HepG2 (cell line): ENCODE results near the gene UBAP2L. TPM values are rescaled to one million over a fixed set of nuclear protein-coding genes. Genes with fewer than 3 reads are reported as not detected.

Source experiments
- ARNTL ChIP-seq: sonication (generic); formaldehyde crosslinking; IDR thresholded peaks from 2 replicates; pipeline ENCODE4 v1.4.0; 2020; ENCODE audit warnings: mild to moderate bottlenecking, missing genetic modification reagents
- CCDC6 ChIP-seq: sonication (generic); formaldehyde crosslinking; IDR thresholded peaks from 2 replicates; pipeline ENCODE4 v1.8.1; 2022; ENCODE audit warnings: mild to moderate bottlenecking, missing genetic modification reagents, moderate library complexity
- EP300 ChIP-seq, 3 experiments: sonication (generic) in 1 of 3; formaldehyde crosslinking in 1 of 3; IDR thresholded peaks; 2 replicates each; pipeline versions ENCODE4 v1.5.1 to v1.6.1; 2011 to 2020; ENCODE audit warnings: low read depth in 2 of 3, low read length in 2 of 3, borderline replicate concordance in 1 of 3, improper control_type of control experiment in 1 of 3, mild to moderate bottlenecking in 1 of 3, missing genetic modification reagents in 1 of 3, moderate library complexity in 1 of 3
- HNRNPL ChIP-seq: fragments of 200-400 bp; formaldehyde crosslinking; IDR thresholded peaks from 2 replicates; pipeline ENCODE4 v1.6.1; 2017; ENCODE audit warnings: mild to moderate bottlenecking, low read depth, low read length
- KAT8 ChIP-seq: IDR thresholded peaks from 2 replicates; pipeline ENCODE4 v1.6.1; 2016; ENCODE audit warnings: missing genetic modification reagents, missing compliant biosample characterization
- KDM5A ChIP-seq: fragments of 200-600 bp; sonication (generic); IDR thresholded peaks from 2 replicates; pipeline ENCODE4 v1.7.0; 2018; ENCODE audit warnings: antibody characterized with exemption, mild to moderate bottlenecking, low read length, borderline replicate concordance
- MLLT10 ChIP-seq: sonication (generic); formaldehyde crosslinking; IDR thresholded peaks from 2 replicates; pipeline ENCODE4 v1.4.0; 2020; ENCODE audit warnings: missing genetic modification reagents
- PHF21A ChIP-seq: sonication (generic); formaldehyde crosslinking; IDR thresholded peaks from 2 replicates; pipeline ENCODE4 v1.5.0; 2020; ENCODE audit warnings: mild to moderate bottlenecking, missing genetic modification reagents
- PTBP1 ChIP-seq: fragments of 200-400 bp; formaldehyde crosslinking; IDR thresholded peaks from 2 replicates; pipeline ENCODE4 v1.6.1; 2018; ENCODE audit warnings: low read length, low read depth; ENCODE audit not compliant: poor library complexity, severe bottlenecking
- SMARCC2 ChIP-seq: fragments of 450-650 bp; IDR thresholded peaks from 2 replicates; pipeline ENCODE4 v1.6.1; 2017; ENCODE audit warnings: antibody characterized with exemption, mild to moderate bottlenecking
- SP4 ChIP-seq: sonication (generic); formaldehyde crosslinking; IDR thresholded peaks from 2 replicates; pipeline ENCODE4 v1.8.1; 2023; ENCODE audit warnings: mild to moderate bottlenecking, missing genetic modification reagents
- YEATS2 ChIP-seq: sonication (generic); formaldehyde crosslinking; IDR thresholded peaks from 2 replicates; pipeline ENCODE4 v1.4.0; 2020; ENCODE audit warnings: missing genetic modification reagents, borderline replicate concordance
- ZFAT ChIP-seq: sonication (generic); formaldehyde crosslinking; conservative IDR thresholded peaks from 2 replicates; pipeline ENCODE4 v1.8.1; 2023; ENCODE audit warnings: missing genetic modification reagents, inconsistent platforms
- ZNF124 ChIP-seq: sonication (generic); formaldehyde crosslinking; IDR thresholded peaks from 2 replicates; pipeline ENCODE4 v1.4.0; 2020; ENCODE audit warnings: missing genetic modification reagents
- ZNF335 ChIP-seq: sonication (generic); formaldehyde crosslinking; IDR thresholded peaks from 2 replicates; pipeline ENCODE4 v1.4.0; 2020; ENCODE audit warnings: missing genetic modification reagents
- ZNF572 ChIP-seq: sonication (generic); formaldehyde crosslinking; IDR thresholded peaks from 2 replicates; pipeline ENCODE4 v1.5.1; 2020; ENCODE audit warnings: mild to moderate bottlenecking, missing genetic modification reagents
- ZNF644 ChIP-seq: IDR thresholded peaks from 2 replicates; pipeline ENCODE4 v1.6.1; 2016; ENCODE audit warnings: low read depth
- ZSCAN31 ChIP-seq: sonication (generic); formaldehyde crosslinking; IDR thresholded peaks from 2 replicates; pipeline ENCODE4 v1.5.0; 2020; ENCODE audit warnings: low read depth, mild to moderate bottlenecking, missing genetic modification reagents
- polyA plus RNA-seq, 8 experiments: library from polyadenylated mRNA; depleted of rRNA in 3 of 8; stranded (reverse) in 7 of 8; unstranded in 1 of 8; fragments of >200 nt; fragmentation: Illumina TruSeq in 4 of 8; extraction: Trizol in 4 of 8; gene quantifications; 2 replicates each; pipeline versions ENCODE4 v1.2.1 to v1.2.3, GENCODE V29; 2011 to 2016; ENCODE audit warnings: low read depth in 4 of 8, missing spikeins in 1 of 8, mixed read lengths in 1 of 8; ENCODE audit not compliant: insufficient read depth in 1 of 8
- total RNA-seq, 5 experiments: library from RNA; depleted of rRNA; stranded (reverse); fragments of >200 nt; fragmentation: Illumina TruSeq; extraction: Trizol; gene quantifications; 2 replicates each; pipeline ENCODE4 v1.2.3, GENCODE V29; 2016; ENCODE audit warnings: low read depth in 1 of 5
- TF ChIP-seq, protein P1 (sequence below): sonication (generic); formaldehyde crosslinking; IDR thresholded peaks from 2 replicates; pipeline ENCODE4 v1.4.0; 2020; ENCODE audit warnings: low read depth, mild to moderate bottlenecking, missing genetic modification reagents
- TF ChIP-seq, protein P2 (sequence below): IDR thresholded peaks from 2 replicates; pipeline ENCODE4 v1.6.1; 2016
- TF ChIP-seq, protein P3 (sequence below): sonication (generic); formaldehyde crosslinking; IDR thresholded peaks from 2 replicates; pipeline ENCODE4 v1.8.1; 2023; ENCODE audit warnings: mild to moderate bottlenecking, moderate library complexity, missing genetic modification reagents
- TF ChIP-seq, protein P4 (sequence below): sonication (generic); formaldehyde crosslinking; IDR thresholded peaks from 2 replicates; pipeline ENCODE4 v1.8.0; 2022; ENCODE audit warnings: mild to moderate bottlenecking, missing genetic modification reagents, moderate library complexity
- TF ChIP-seq, protein P5 (sequence below): sonication (generic); formaldehyde crosslinking; IDR thresholded peaks from 2 replicates; pipeline ENCODE4 v1.4.0; 2020; ENCODE audit warnings: low read depth, mild to moderate bottlenecking, missing genetic modification reagents

Gene UBAP2L
- total and polyA plus RNA-seq, 2 of the 13 experiments (the other 11 are each of a cell fraction or from before 2014, with no cell fraction given): 74.2 to 159 TPM

DNA sequence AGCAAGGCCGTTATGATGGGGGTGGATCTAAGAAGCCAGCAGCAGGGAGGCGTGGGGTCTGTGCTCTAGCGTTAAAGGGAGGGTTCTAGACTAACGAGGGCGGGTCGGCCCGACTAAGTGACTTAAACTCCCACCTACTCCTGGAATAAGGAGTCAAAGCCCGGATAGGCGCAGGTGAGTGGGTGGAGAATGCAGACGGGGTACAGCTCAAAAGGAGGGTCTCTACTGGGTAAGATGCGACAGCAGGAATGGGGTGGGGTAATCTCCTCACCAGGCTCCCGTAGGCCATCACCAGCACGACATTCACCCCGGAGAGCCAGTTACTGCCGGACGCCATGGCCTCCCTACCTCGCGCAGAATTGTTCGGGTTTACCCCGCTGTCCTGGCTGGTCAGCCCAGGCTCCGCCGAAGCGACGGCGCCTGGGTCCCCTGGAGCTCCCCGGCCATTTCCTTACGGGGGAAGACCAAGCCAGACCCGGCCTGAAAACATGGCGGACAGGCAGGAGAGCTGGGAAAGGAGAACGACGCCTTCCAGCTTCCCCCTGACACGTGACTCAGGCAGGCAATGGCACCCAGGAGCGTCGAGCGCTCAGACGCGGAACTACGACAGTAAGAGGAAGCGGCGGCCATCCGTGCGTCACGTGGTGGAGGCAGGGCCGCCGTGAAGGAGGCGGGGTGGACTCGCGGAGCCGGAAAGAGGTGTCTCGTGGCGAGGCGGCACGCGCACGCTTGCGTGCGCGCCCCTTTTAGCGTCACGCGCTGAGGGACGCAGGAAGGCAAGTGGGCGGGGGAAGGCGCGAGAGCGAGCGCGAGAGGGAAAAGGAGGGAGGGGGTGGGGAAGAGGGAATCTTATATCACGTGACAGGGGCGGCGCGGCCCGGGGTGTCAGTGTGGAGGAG lies at the start of gene UBAP2L (continued):
- TF ChIP-seq CCDC6 (CRISPR knock-in tag) (peak; percentile 97), YEATS2 (CRISPR knock-in tag) (peak; percentile 95), PHF21A (no peak; the same call in 1 of the 2 replicates), ZFAT (no peak), KAT8 (CRISPR knock-in tag) (peak; percentile 94), SP4 (CRISPR knock-in tag) (peak; percentile 75; the same call in 1 of the 2 replicates), MLLT10 (CRISPR knock-in tag) (no peak), EP300 (IDR thresholded peaks at IDR 0.05; ENCODE audit: low read depth in 2 of 2, low read length in 2 of 2) (peak in 1 of 2 experiments; percentile 39; a peak in 1 of 4 replicates), EP300 (CRISPR knock-in tag; IDR thresholded peaks at IDR 0.05; ENCODE audit: borderline replicate concordance) (peak; percentile 65; the same call in 1 of the 2 replicates), ZNF572 (CRISPR knock-in tag) (no peak), ZNF644 (CRISPR knock-in tag) (peak; percentile 74), HNRNPL (0 out of 2 replicates have a peak, but pooled peaks have one; percentile 53), ZNF124 (CRISPR knock-in tag) (peak; percentile 51), ZNF335 (CRISPR knock-in tag) (no peak; the same call in 1 of the 2 replicates), PTBP1 (no peak), SMARCC2 (no peak), KDM5A (peak; percentile 18; the same call in 1 of the 2 replicates), ZSCAN31 (CRISPR knock-in tag) (peak; percentile 82; the same call in 1 of the 2 replicates), ARNTL (peak; percentile 98)
- TF ChIP-seq, protein P1, sequence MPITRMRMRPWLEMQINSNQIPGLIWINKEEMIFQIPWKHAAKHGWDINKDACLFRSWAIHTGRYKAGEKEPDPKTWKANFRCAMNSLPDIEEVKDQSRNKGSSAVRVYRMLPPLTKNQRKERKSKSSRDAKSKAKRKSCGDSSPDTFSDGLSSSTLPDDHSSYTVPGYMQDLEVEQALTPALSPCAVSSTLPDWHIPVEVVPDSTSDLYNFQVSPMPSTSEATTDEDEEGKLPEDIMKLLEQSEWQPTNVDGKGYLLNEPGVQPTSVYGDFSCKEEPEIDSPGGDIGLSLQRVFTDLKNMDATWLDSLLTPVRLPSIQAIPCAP: no peak
- TF ChIP-seq, protein P2, sequence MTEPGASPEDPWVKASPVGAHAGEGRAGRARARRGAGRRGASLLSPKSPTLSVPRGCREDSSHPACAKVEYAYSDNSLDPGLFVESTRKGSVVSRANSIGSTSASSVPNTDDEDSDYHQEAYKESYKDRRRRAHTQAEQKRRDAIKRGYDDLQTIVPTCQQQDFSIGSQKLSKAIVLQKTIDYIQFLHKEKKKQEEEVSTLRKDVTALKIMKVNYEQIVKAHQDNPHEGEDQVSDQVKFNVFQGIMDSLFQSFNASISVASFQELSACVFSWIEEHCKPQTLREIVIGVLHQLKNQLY (CRISPR knock-in tag): peak; percentile 97
- TF ChIP-seq, protein P3, sequence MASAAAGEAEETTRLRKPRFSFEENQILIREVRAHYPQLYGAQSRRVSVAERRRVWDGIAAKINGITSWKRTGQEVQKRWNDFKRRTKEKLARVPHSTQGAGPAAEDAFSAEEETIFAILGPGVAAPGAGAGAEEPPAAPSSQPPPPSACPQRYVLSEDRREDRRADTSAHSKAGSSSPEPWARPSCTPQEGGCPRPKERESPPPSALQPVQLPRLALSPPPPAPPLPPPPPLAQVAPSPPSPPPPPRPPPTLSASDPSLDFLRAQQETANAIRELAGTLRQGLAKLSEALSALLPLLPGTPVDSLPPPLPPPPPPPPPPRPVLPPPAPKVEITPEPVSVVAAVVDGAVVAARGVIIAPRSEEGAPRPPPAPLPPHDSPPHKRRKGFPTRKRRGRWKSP (CRISPR knock-in tag): peak; percentile 87; the same call in 1 of the 2 replicates
- TF ChIP-seq, protein P4, sequence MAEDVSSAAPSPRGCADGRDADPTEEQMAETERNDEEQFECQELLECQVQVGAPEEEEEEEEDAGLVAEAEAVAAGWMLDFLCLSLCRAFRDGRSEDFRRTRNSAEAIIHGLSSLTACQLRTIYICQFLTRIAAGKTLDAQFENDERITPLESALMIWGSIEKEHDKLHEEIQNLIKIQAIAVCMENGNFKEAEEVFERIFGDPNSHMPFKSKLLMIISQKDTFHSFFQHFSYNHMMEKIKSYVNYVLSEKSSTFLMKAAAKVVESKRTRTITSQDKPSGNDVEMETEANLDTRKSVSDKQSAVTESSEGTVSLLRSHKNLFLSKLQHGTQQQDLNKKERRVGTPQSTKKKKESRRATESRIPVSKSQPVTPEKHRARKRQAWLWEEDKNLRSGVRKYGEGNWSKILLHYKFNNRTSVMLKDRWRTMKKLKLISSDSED: no peak
- TF ChIP-seq, protein P5, sequence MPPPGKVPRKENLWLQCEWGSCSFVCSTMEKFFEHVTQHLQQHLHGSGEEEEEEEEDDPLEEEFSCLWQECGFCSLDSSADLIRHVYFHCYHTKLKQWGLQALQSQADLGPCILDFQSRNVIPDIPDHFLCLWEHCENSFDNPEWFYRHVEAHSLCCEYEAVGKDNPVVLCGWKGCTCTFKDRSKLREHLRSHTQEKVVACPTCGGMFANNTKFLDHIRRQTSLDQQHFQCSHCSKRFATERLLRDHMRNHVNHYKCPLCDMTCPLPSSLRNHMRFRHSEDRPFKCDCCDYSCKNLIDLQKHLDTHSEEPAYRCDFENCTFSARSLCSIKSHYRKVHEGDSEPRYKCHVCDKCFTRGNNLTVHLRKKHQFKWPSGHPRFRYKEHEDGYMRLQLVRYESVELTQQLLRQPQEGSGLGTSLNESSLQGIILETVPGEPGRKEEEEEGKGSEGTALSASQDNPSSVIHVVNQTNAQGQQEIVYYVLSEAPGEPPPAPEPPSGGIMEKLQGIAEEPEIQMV: peak; percentile 82
